ENCODE measurements around the gene MOB1A. TPM values are rescaled to one million over a fixed set of nuclear protein-coding genes. Genes with fewer than 3 reads are reported as not detected.

The MOB1A gene
- 113 and 115 TPM in 2 replicates for total RNA-seq

DNA sequence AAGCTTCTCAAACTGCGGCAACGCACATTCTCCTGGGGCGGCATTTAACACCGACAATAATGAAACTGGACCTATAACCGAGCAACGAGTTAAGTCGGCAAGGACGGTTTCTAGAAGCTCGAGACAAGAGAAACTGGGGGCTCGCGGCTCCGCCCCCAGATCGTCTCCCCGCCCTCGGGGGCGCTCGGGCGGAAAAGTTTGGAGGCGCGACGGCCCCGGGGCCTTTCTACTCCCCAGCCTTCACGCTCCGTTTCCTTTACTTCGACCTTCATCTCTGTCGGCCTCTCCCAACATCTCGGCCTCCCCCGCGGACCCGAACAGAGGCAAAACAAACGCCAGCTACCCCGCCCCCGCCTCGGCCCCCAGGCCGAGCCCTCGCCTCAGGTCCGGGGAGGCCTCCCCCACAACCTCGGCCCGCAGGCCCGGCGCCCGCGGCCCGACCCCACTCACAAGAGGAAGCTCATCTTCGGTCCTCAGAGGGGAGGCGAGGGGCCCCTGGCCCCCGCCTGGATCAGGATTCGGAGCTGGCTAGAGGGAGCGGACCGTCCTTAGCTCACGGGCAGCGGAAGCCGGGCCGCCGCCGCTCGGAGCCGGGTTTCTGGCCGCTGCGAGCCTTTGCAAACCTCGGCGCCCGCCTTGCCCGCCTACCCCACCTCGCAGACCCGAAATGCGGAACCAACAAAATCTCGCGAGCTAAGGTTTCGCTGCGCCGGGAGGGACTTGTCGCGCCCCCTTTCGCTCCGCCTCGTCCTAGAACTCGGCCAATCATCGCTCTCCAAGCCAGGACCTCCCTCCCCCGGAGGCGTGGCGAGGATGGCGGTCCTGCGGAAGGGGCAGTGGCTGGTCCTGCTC, at the start of gene MOB1A:
Gene MOB1A, minus strand, starts transcription at position 669 of the 852 bp plus-strand sequence. Its CDS starts 205 bp downstream, at position 464.

GRCh38 chr2:74198461-74199274, 20.0 kb upstream of the MOB1A start, which contains the start of gene MTHFD2:
Gene MTHFD2, plus strand, starts transcription at chr2:74198615. Its CDS starts 27 bp downstream, at chr2:74198642.

DNA sequence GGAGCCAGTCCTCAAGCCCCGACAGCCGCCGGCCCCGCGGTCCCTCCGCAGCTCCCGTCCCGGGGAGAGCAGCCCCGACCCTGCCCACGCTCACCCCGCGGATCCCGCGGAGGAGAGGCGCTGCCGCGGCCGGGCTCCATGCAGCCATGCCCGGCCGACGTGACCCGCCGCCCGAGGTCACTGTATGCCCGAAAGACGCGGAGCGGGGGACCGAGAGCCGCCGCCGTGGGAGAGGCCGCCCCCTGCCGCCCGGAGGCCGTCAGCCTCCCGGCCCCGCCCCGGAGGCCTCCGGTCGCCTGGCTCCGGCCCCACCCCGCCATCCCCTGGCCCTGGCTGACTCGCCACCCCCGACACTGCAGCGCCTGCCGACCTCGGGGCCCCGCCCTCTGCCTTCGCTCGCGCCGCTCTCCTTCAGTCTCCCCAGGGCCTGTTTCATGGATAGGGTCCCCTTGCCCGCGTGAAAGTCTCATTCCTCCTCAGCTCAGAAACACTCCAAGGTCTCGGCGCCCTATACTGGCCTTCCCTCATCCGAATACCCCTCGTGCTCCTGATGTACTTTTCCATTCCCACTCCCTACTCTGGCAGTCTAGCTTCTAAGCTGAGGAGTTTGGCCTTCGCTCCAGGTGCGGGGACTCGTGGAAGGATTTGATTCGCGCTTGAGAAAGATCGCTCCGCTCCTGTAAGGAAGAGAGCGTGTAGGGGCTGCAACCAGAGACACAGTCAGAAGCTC, 30.8 kb downstream of the MOB1A start, which contains the start of gene BOLA3:
Gene BOLA3, minus strand, starts transcription at position 186 of the 730 bp plus-strand sequence. Its CDS starts 38 bp downstream, at position 148.

Other genes starting within 250 kb of the MOB1A start
- gene TET3, start 194.0 kb downstream of the MOB1A start, total RNA-seq, result 5.8 and 6.0 TPM in 2 replicates
- gene BOLA3, start 31.0 kb downstream of the MOB1A start, total RNA-seq, result 33.2 and 40.0 TPM in 2 replicates
- 272 and 311 TPM in 2 replicates for gene MTHFD2, start 19.7 kb upstream of the MOB1A start, total RNA-seq
- gene SLC4A5, start 164.5 kb upstream of the MOB1A start, total RNA-seq, result 0.24 and 0.64 TPM in 2 replicates
- 44.1 and 82.9 TPM in 2 replicates for gene DCTN1, start 201.4 kb upstream of the MOB1A start, total RNA-seq
- 0.64 and 0.72 TPM in 2 replicates for gene C2orf81, start 242.7 kb upstream of the MOB1A start, total RNA-seq
- gene WDR54, start 242.9 kb upstream of the MOB1A start, total RNA-seq, result 34.1 and 62.7 TPM in 2 replicates

Data from tracheal epithelial cell (primary cell).